SW480 (cell line): ENCODE measurements around the gene DOK5.

Experiments
- DNase-seq: peaks from one replicate; pipeline ENCODE4 v3.0.0-alpha.2; 2016; ENCODE audit warnings: low spot score

The DOK5 gene

GRCh38 chr20:54698373-54698772, 223.0 kb downstream of the DOK5 start:
- no peak for DNase-seq
